HEK293 (cell line): ENCODE results near the gene PDSS2.

Experiments used
- CTCF ChIA-PET: fragments of 350-600 bp; formaldehyde crosslinking; extraction: SDS; loops from one replicate; lab custom pipeline; 2021; ENCODE audit warnings: antibody characterized with exemption; lab: Yijun Ruan, JAX
- POLR2A ChIA-PET: fragments of 300-600 bp; formaldehyde crosslinking; extraction: SDS; loops from one replicate; lab custom pipeline; 2020; ENCODE audit warnings: antibody characterized with exemption, inconsistent platforms; lab: Yijun Ruan, JAX
- H3K27ac ChIP-seq: fragments of 200-500 bp; sonication (Bioruptor generic); 2 replicates; pipeline ENCODE4 v1.5.1; 2014; ENCODE audit warnings: low read depth, low read length, control low read depth, inconsistent platforms; ENCODE audit errors: extremely low read depth
- H3K36me3 ChIP-seq, 2 experiments: fragments of 200-500 bp in 1 of 2; sonication (Bioruptor generic) in 1 of 2; 1 replicate in 1 of 2; 2 replicates in 1 of 2; pipeline ENCODE4 v1.5.1; 2014 to 2017; ENCODE audit warnings: inconsistent platforms in 2 of 2, low read length in 2 of 2; ENCODE audit not compliant: control insufficient read depth in 2 of 2, insufficient read depth in 1 of 2
- H3K4me1 ChIP-seq: fragments of 200-500 bp; sonication (Bioruptor generic); 2 replicates; pipeline ENCODE4 v1.5.1; 2014; ENCODE audit warnings: mild to moderate bottlenecking, low read length, inconsistent platforms; ENCODE audit not compliant: control insufficient read depth, insufficient read depth
- H3K4me3 ChIP-seq: 2 replicates; pipeline ENCODE4 v1.5.1; 2011; ENCODE audit warnings: low read depth, mild to moderate bottlenecking, control low read depth, low read length, moderate library complexity
- H3K9me3 ChIP-seq: fragments of 200-500 bp; sonication (Bioruptor generic); 2 replicates; pipeline ENCODE4 v1.5.1; 2014; ENCODE audit warnings: low read depth, low read length, inconsistent platforms; ENCODE audit not compliant: control insufficient read depth, insufficient read depth
- GLI2 ChIP-seq: fragments of 450-650 bp; formaldehyde crosslinking; IDR thresholded peaks from 2 replicates; pipeline ENCODE4; 2017; ENCODE audit warnings: missing biosample characterization, missing genetic modification characterization, low read depth, borderline replicate concordance
- GLIS1 ChIP-seq: fragments of 450-650 bp; formaldehyde crosslinking; IDR thresholded peaks from 2 replicates; pipeline ENCODE4 v1.5.1; 2016; ENCODE audit warnings: missing biosample characterization, missing genetic modification characterization
- IKZF3 ChIP-seq: fragments of 450-650 bp; IDR thresholded peaks from 2 replicates; pipeline ENCODE4 v1.5.0; 2018; ENCODE audit warnings: missing biosample characterization, mild to moderate bottlenecking, missing genetic modification characterization, moderate library complexity
- MYNN ChIP-seq: fragments of 450-650 bp; formaldehyde crosslinking; IDR thresholded peaks from 2 replicates; pipeline ENCODE4 v1.5.1; 2016; ENCODE audit warnings: missing biosample characterization, missing genetic modification characterization, borderline replicate concordance
- SETDB1 ChIP-seq: IDR thresholded peaks from one replicate; pipeline ENCODE4 v1.6.1; 2017; ENCODE audit warnings: mild to moderate bottlenecking, low read length, moderate library complexity, mixed read lengths; ENCODE audit not compliant: insufficient read length
- ZBTB17 ChIP-seq: fragments of 450-650 bp; formaldehyde crosslinking; IDR thresholded peaks from 2 replicates; pipeline ENCODE4 v1.5.1; 2016; ENCODE audit warnings: missing biosample characterization, missing genetic modification characterization
- ZBTB8A ChIP-seq: fragments of 450-650 bp; formaldehyde crosslinking; IDR thresholded peaks from 2 replicates; pipeline ENCODE4 v1.5.1; 2016; ENCODE audit warnings: missing biosample characterization, missing genetic modification characterization
- ZFP69B ChIP-seq: fragments of 450-650 bp; formaldehyde crosslinking; IDR thresholded peaks from 2 replicates; pipeline ENCODE4 v1.5.1; 2016; ENCODE audit warnings: missing biosample characterization, missing genetic modification characterization
- ZNF10 ChIP-seq: fragments of 450-650 bp; formaldehyde crosslinking; IDR thresholded peaks from 2 replicates; pipeline ENCODE4 v1.5.1; 2017; ENCODE audit warnings: missing biosample characterization, missing genetic modification characterization
- ZNF114 ChIP-seq: fragments of 450-650 bp; formaldehyde crosslinking; IDR thresholded peaks from 2 replicates; pipeline ENCODE4 v1.5.0; 2017; ENCODE audit warnings: missing biosample characterization, missing genetic modification characterization
- ZNF221 ChIP-seq: fragments of 450-650 bp; formaldehyde crosslinking; IDR thresholded peaks from 2 replicates; pipeline ENCODE4 v1.5.1; 2017; ENCODE audit warnings: missing biosample characterization, missing genetic modification characterization, borderline replicate concordance
- ZNF24 ChIP-seq: fragments of 450-650 bp; formaldehyde crosslinking; IDR thresholded peaks from 2 replicates; pipeline ENCODE4 v1.5.1; 2016; ENCODE audit warnings: missing biosample characterization, missing genetic modification characterization
- ZNF274 ChIP-seq, 2 experiments: fragments of 200-500 bp in 1 of 2; fragments of 450-650 bp in 1 of 2; sonication (Bioruptor generic) in 1 of 2; formaldehyde crosslinking in 1 of 2; IDR thresholded peaks; 2 replicates each; pipeline versions ENCODE4 v1.5.1 to v1.6.1; 2014 to 2016; ENCODE audit warnings: borderline replicate concordance in 1 of 2, inconsistent platforms in 1 of 2, low read length in 1 of 2, missing biosample characterization in 1 of 2, missing genetic modification characterization in 1 of 2
- ZNF335 ChIP-seq: fragments of 450-650 bp; formaldehyde crosslinking; conservative IDR thresholded peaks from 2 replicates; pipeline ENCODE4 v1.5.1; 2016; ENCODE audit warnings: missing biosample characterization, missing genetic modification characterization
- ZNF677 ChIP-seq: fragments of 450-650 bp; IDR thresholded peaks from 2 replicates; pipeline ENCODE4 v1.5.0; 2018; ENCODE audit warnings: missing biosample characterization, mild to moderate bottlenecking, missing genetic modification characterization, moderate library complexity
- ZNF701 ChIP-seq: fragments of 450-650 bp; formaldehyde crosslinking; IDR thresholded peaks from 2 replicates; pipeline ENCODE4 v1.5.1; 2016; ENCODE audit warnings: missing biosample characterization, missing genetic modification characterization
- ZNF843 ChIP-seq: fragments of 450-650 bp; formaldehyde crosslinking; IDR thresholded peaks from 2 replicates; pipeline ENCODE4 v1.5.1; 2016; ENCODE audit warnings: missing biosample characterization, missing genetic modification characterization
- ZSCAN23 ChIP-seq: fragments of 450-650 bp; formaldehyde crosslinking; IDR thresholded peaks from 2 replicates; pipeline ENCODE4 v1.5.1; 2016; ENCODE audit warnings: missing biosample characterization, missing genetic modification characterization
- TF ChIP-seq, protein P1 (sequence below): fragments of 450-650 bp; formaldehyde crosslinking; IDR thresholded peaks from 2 replicates; pipeline ENCODE4 v1.5.1; 2016; ENCODE audit warnings: missing biosample characterization, missing genetic modification characterization
- TF ChIP-seq, protein P2 (sequence below): fragments of 450-650 bp; formaldehyde crosslinking; IDR thresholded peaks from 2 replicates; pipeline ENCODE4 v1.5.1; 2017; ENCODE audit warnings: missing biosample characterization, missing genetic modification characterization
- TF ChIP-seq, protein P3 (sequence below): sonication (generic); formaldehyde crosslinking; IDR thresholded peaks from 2 replicates; pipeline ENCODE4 v1.8.1; 2022; ENCODE audit warnings: mild to moderate bottlenecking, moderate library complexity, missing genetic modification reagents
- TF ChIP-seq, protein P4 (sequence below): fragments of 450-650 bp; formaldehyde crosslinking; IDR thresholded peaks from 2 replicates; pipeline ENCODE4 v1.5.1; 2016; ENCODE audit warnings: missing biosample characterization, missing genetic modification characterization
- TF ChIP-seq, protein P5 (sequence below): fragments of 450-650 bp; formaldehyde crosslinking; IDR thresholded peaks from 2 replicates; pipeline ENCODE4 v1.5.1; 2016; ENCODE audit warnings: missing biosample characterization, missing genetic modification characterization
- TF ChIP-seq, protein P6 (sequence below): fragments of 450-650 bp; IDR thresholded peaks from 2 replicates; pipeline ENCODE4 v1.5.1; 2018; ENCODE audit warnings: missing biosample characterization, mild to moderate bottlenecking, missing genetic modification characterization

PDSS2 gene

DNA sequence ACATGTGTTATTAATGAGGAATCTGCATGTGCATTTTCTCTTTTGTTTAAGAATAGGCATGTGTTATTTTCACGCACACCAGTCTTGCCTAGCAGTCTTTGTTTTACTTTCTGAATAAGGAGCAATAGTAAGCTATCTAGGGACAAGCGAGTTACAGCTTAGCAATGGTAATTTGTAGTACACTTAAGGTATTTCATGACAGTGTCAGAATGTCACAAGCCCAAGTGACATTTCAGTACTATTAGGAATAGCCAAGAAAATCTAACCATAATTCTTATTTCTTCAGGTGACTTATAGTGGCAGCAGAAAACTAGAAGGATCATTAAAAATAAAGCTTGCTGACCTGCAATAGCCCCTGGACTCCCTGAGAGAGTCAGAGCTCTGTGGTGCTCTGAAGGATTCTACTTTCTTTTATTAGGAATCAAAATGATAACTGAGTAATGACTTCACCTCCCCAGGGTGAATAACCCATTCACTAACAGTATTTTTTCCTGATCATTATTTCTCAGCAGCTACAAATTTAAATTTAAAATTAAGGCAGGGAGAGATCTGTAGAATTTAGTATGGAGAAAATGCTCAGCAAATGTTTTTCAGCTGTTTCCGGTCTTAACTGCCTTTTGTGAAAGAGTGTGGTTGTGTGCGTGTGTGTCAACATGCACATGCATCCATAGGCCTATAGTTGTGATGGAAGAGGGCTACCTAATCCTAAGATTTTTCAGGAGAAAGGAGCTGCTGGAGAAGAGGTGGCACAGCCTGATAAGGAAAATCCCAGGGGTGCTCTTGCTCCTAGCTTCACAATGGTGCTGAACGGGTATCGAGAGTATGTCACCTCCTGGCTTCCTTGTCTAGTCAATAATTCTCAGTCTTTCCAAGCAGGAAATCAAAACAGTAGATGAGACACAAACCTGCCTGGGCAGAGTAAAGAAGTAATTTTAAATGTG lies 254.0 kb downstream of the PDSS2 start:
- Histone ChIP-seq H3K4me1 (no peaks in the 10 kb centered on the region), H3K4me3 (no peak overlapping the region), H3K9me3 (no peaks in the 10 kb centered on the region), H3K27ac (no peak overlapping the region), H3K36me3 (no peaks in the 10 kb centered on the region)
- CTCF ChIA-PET: no interaction called here
- POLR2A ChIA-PET: no interaction called here
- TF ChIP-seq GLIS1 (no peak), ZNF335 (tag by site-specific recombination) (no peak), MYNN (no peak), ZBTB8A (no peak), ZSCAN23 (tag by site-specific recombination) (no peak)
- TF ChIP-seq, protein P1, sequence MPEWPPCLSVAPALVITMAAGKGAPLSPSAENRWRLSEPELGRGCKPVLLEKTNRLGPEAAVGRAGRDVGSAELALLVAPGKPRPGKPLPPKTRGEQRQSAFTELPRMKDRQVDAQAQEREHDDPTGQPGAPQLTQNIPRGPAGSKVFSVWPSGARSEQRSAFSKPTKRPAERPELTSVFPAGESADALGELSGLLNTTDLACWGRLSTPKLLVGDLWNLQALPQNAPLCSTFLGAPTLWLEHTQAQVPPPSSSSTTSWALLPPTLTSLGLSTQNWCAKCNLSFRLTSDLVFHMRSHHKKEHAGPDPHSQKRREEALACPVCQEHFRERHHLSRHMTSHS: no peak

DNA sequence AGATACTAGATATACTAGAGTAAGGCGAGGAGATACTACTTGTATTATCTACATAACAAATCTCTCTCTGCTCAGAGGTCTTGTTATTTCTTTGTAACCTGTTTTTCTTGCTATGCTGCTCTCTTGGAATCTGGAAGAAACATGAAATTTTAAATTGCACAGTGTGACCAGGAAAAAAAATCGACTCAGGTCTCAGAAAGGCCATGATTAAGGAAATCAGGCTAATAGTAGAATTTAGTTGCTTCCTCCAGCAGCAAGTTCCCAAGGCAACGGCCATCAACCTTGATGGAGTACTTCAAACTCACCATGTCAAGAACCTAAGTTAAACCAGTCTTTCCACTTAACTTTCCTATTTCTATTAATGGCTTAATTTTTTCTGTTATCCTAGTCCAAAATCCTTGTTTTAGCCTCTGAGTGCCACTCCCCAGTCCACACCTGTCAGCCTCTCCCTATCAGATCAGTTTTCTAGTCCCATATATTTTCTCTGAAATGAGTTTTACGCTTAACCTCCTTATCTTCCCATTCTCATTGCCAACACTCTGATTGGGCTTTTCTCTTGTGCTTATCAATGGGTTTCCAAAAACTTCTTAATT lies 256.4 kb downstream of the PDSS2 start:
- ChIA-PET CTCF (no interaction called here), POLR2A (no interaction called here)
- no peaks in the 10 kb centered on the region for H3K36me3 ChIP-seq

DNA sequence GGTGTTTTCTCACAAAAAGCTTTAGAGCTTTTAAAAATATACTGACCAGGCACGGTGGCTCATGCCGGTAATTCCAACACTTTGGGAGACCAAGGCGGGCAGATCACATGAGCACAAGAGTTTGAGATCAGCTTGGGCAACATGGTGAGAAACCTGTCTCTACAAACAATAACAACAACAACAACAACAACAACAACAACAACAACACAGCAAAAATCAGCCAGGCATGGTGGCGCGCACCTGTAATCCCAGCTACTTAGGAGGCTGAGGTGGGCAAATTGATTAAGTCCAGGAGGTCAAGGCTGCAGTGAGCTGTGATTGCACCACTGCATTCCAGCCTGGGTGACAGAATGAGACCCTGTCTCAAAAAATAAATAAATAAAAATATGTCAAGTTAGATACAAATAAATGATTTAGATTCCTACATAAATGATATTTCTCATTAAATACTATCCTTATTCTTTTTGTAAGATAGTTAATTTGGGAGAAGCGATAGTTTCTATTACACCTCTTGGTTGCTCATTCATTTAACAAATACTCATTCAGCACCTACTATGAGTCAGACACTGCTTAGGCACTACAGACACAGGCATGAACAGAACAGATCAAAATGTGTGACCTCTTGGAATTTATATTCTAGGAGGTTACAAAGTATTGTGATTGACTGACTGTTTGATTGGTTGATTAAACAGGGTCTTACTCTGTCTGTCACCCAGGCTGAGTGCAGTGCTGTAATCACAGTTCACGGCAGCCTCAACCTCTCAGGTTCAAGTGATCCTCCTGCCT lies 260.5 kb downstream of the PDSS2 start:
- no peaks in the 10 kb centered on the region for H3K9me3 ChIP-seq
- ChIA-PET POLR2A (no interaction called here), CTCF (interaction anchor here (0.6 to 1.2 kb wide), 4 partner anchors 16 to 998 kb away, joined by 3 to 4 read pairs (median 4); no protein-coding TSS in a partner anchor)
- no peaks in the 10 kb centered on the region for H3K4me1 ChIP-seq
- no peak overlapping the region for H3K27ac ChIP-seq
- no peak overlapping the region for H3K4me3 ChIP-seq
- no peaks in the 10 kb centered on the region for H3K36me3 ChIP-seq
- no peak for TF ChIP-seq SETDB1
- TF ChIP-seq ZNF335 (tag by site-specific recombination): no peak
- TF ChIP-seq, protein P2, sequence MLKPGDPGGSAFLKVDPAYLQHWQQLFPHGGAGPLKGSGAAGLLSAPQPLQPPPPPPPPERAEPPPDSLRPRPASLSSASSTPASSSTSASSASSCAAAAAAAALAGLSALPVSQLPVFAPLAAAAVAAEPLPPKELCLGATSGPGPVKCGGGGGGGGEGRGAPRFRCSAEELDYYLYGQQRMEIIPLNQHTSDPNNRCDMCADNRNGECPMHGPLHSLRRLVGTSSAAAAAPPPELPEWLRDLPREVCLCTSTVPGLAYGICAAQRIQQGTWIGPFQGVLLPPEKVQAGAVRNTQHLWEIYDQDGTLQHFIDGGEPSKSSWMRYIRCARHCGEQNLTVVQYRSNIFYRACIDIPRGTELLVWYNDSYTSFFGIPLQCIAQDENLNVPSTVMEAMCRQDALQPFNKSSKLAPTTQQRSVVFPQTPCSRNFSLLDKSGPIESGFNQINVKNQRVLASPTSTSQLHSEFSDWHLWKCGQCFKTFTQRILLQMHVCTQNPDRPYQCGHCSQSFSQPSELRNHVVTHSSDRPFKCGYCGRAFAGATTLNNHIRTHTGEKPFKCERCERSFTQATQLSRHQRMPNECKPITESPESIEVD (tag by site-specific recombination): no peak
- TF ChIP-seq ZNF114 (tag by site-specific recombination): no peak
- no peak for TF ChIP-seq ZNF221 (tag by site-specific recombination)
- TF ChIP-seq ZNF10 (tag by site-specific recombination): no peak
- TF ChIP-seq, protein P3, sequence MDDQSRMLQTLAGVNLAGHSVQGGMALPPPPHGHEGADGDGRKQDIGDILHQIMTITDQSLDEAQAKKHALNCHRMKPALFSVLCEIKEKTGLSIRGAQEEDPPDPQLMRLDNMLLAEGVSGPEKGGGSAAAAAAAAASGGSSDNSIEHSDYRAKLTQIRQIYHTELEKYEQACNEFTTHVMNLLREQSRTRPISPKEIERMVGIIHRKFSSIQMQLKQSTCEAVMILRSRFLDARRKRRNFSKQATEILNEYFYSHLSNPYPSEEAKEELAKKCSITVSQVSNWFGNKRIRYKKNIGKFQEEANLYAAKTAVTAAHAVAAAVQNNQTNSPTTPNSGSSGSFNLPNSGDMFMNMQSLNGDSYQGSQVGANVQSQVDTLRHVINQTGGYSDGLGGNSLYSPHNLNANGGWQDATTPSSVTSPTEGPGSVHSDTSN (CRISPR knock-in tag): no peak
- no peak for TF ChIP-seq IKZF3
- TF ChIP-seq, protein P4, sequence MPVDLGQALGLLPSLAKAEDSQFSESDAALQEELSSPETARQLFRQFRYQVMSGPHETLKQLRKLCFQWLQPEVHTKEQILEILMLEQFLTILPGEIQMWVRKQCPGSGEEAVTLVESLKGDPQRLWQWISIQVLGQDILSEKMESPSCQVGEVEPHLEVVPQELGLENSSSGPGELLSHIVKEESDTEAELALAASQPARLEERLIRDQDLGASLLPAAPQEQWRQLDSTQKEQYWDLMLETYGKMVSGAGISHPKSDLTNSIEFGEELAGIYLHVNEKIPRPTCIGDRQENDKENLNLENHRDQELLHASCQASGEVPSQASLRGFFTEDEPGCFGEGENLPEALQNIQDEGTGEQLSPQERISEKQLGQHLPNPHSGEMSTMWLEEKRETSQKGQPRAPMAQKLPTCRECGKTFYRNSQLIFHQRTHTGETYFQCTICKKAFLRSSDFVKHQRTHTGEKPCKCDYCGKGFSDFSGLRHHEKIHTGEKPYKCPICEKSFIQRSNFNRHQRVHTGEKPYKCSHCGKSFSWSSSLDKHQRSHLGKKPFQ: no peak
- TF ChIP-seq, protein P5, sequence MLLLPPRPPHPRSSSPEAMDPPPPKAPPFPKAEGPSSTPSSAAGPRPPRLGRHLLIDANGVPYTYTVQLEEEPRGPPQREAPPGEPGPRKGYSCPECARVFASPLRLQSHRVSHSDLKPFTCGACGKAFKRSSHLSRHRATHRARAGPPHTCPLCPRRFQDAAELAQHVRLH (tag by site-specific recombination): no peak
- TF ChIP-seq ZFP69B (tag by site-specific recombination): no peak

More for the DNA sequence above, 256.4 kb downstream of the PDSS2 start:
- TF ChIP-seq, protein P6, sequence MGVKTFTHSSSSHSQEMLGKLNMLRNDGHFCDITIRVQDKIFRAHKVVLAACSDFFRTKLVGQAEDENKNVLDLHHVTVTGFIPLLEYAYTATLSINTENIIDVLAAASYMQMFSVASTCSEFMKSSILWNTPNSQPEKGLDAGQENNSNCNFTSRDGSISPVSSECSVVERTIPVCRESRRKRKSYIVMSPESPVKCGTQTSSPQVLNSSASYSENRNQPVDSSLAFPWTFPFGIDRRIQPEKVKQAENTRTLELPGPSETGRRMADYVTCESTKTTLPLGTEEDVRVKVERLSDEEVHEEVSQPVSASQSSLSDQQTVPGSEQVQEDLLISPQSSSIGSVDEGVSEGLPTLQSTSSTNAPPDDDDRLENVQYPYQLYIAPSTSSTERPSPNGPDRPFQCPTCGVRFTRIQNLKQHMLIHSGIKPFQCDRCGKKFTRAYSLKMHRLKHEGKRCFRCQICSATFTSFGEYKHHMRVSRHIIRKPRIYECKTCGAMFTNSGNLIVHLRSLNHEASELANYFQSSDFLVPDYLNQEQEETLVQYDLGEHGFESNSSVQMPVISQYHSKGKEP (tag by site-specific recombination): no peak
- TF ChIP-seq ZBTB17 (tag by site-specific recombination) (no peak), ZNF24 (no peak), ZNF274 (IDR thresholded peaks at IDR 0.05; ENCODE audit: low read length) (no peak), ZNF274 (tag by site-specific recombination; IDR thresholded peaks at IDR 0.05; ENCODE audit: borderline replicate concordance) (no peak), GLI2 (tag by site-specific recombination) (no peak), ZNF843 (no peak), ZNF677 (tag by site-specific recombination) (no peak), ZNF701 (tag by site-specific recombination) (no peak)
- no peak overlapping the region for H3K4me3 ChIP-seq
- no peaks in the 10 kb centered on the region for H3K4me1 ChIP-seq
- H3K27ac ChIP-seq: no peak overlapping the region
- no peaks in the 10 kb centered on the region for H3K9me3 ChIP-seq
